Measurements from ENCODE around the gene MAD1L1. TPM values are rescaled to one million over a fixed set of nuclear protein-coding genes. Genes with fewer than 3 reads are reported as not detected.

MAD1L1 gene
- total RNA-seq, 1 experiment from 2014 or later: 38.5 TPM

DNA sequence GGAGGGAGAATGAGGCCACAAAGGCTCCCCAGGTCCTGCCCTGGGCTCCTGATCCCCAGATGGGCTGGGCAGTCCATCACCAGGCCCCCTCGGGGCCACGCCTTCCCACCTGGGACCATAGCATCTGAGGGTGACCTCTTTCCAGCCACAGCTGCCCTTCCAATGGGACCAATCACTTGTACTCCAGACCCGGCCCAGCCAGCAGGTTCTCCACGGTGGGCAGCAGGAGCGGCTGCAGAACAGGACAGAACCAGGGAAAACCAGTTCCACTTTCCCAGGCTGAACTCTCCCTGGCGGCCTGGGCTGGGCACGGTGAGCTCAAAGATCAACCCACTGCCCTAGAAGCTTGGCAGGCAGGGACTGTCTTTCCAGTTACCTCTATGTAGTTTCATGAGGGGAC is 257.6 kb downstream of the MAD1L1 start:
- H2AFZ ChIP-seq (ENCODE audit: low read depth, low read length, poor library complexity, severe bottlenecking): no peak overlapping the region
- no peak overlapping the region for H3K4me2 ChIP-seq (ENCODE audit: low read length)
- TF ChIP-seq SP1 (IDR thresholded peaks at IDR 0.05; ENCODE audit: low read depth) (no peak), EZH2phosphoT487 (IDR thresholded peaks at IDR 0.05; ENCODE audit: borderline replicate concordance) (no peak), SIN3A (IDR thresholded peaks at IDR 0.05; ENCODE audit: low read depth) (no peak), EZH2 (IDR thresholded peaks at IDR 0.05) (no peak), TCF7L2 (IDR thresholded peaks at IDR 0.05; ENCODE audit: borderline replicate concordance, extremely low read depth, insufficient read depth, insufficient read length) (no peak)
- TF ChIP-seq, protein P1, sequence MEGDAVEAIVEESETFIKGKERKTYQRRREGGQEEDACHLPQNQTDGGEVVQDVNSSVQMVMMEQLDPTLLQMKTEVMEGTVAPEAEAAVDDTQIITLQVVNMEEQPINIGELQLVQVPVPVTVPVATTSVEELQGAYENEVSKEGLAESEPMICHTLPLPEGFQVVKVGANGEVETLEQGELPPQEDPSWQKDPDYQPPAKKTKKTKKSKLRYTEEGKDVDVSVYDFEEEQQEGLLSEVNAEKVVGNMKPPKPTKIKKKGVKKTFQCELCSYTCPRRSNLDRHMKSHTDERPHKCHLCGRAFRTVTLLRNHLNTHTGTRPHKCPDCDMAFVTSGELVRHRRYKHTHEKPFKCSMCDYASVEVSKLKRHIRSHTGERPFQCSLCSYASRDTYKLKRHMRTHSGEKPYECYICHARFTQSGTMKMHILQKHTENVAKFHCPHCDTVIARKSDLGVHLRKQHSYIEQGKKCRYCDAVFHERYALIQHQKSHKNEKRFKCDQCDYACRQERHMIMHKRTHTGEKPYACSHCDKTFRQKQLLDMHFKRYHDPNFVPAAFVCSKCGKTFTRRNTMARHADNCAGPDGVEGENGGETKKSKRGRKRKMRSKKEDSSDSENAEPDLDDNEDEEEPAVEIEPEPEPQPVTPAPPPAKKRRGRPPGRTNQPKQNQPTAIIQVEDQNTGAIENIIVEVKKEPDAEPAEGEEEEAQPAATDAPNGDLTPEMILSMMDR (IDR thresholded peaks at IDR 0.05 in 2 of 3, conservative IDR thresholded peaks at IDR 0.05 in 1 of 3; ENCODE audit: borderline replicate concordance in 1 of 3, insufficient read depth in 1 of 3, low read depth in 2 of 3, low read length in 2 of 3): no peak
- ATAC-seq (no peak), DNase-seq (ENCODE audit: low read depth, low spot score) (no peak)
- no peaks in the 10 kb centered on the region for H3K4me1 ChIP-seq (ENCODE audit: control insufficient read depth in 1 of 2, insufficient read depth in 2 of 2, low read length in 2 of 2)
- no peaks in the 10 kb centered on the region for H3K36me3 ChIP-seq (ENCODE audit: control insufficient read depth in 1 of 2, insufficient read depth in 2 of 2, low read length in 2 of 2)
- BruUV-seq (replicated peaks): no TSS peak
- H3K27me3 ChIP-seq (ENCODE audit: insufficient read depth, low read length): no peaks in the 10 kb centered on the region
- no peaks in the 10 kb centered on the region for H4K20me1 ChIP-seq (ENCODE audit: insufficient read depth)
- ChIA-PET CTCF (no interaction called here), POLR2A (no interaction called here), RAD21 (ENCODE audit: low non-redundant PET in 1 of 2, low total read pairs in 2 of 2, uncharacterized antibody in 2 of 2, unreplicated experiment in 2 of 2) (no interaction called here)
- no peaks in the 10 kb centered on the region for H3K79me2 ChIP-seq (ENCODE audit: insufficient read depth, low read length)
- no peak overlapping the region for H3K9ac ChIP-seq (ENCODE audit: low read length)
- no peaks in the 10 kb centered on the region for H3K9me3 ChIP-seq (ENCODE audit: control insufficient read depth in 1 of 2, insufficient read depth in 1 of 2, low read depth in 1 of 2, low read length in 2 of 2)
- intact Hi-C loops (cut with micrococcal nuclease): no loop called here
- H3K9me2 ChIP-seq (ENCODE audit: insufficient read depth): no peaks in the 10 kb centered on the region
- H3K4me3 ChIP-seq (replicated peaks in 1 of 2; ENCODE audit: low read depth in 1 of 2, low read length in 2 of 2): no peak overlapping the region
- H3K27ac ChIP-seq (ENCODE audit: low read depth, low read length): no peak overlapping the region

DNA sequence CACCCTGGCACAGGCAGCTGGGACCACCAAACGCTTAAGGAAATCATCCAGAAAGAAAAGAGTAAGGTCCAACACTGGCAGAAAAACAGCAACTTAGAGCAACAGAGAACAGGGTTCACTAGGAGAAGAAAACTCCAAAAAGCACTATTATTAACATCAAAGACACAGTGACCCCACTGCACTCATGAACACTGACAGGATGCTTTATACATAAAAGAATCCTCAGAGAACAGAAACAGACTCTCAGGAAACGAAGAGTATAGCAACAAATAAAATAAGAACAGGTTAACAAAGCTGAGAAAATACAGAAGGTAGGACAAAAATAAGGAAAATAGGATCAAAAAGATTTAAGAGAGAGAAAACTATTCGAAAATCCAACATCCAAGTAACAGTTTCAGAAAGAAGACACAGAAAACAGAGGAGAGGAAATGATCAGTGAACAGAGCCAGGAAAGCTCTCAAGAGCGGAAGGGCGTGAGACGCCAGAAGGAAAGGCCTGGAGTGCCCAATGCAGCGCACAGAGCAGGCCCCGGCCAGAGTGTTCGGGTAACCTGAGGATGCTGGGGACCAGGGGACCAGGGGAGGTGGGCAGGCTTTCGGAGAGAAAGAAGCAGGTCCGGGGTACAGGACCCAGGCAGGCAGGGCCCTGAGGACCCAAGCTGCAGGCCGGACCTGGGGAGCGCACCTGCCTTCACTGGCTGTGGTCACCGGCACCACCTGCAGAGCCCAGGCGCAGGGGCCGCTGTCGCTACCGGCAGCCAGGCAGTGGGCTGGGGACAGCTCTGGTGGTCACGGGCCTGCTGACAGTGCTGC is 258.2 kb downstream of the MAD1L1 start:
- intact Hi-C loops (cut with micrococcal nuclease): no loop called here
- no peaks in the 10 kb centered on the region for H3K36me3 ChIP-seq (ENCODE audit: control insufficient read depth in 1 of 2, insufficient read depth in 2 of 2, low read length in 2 of 2)
- no TSS peak for BruUV-seq (replicated peaks)

More for the DNA sequence above, 258.2 kb downstream of the MAD1L1 start:
- Histone ChIP-seq H2AFZ (ENCODE audit: low read depth, low read length, poor library complexity, severe bottlenecking) (no peak overlapping the region), H3K9me3 (ENCODE audit: control insufficient read depth in 1 of 2, insufficient read depth in 1 of 2, low read depth in 1 of 2, low read length in 2 of 2) (no peaks in the 10 kb centered on the region), H3K27ac (ENCODE audit: low read depth, low read length) (no peak overlapping the region), H3K9ac (ENCODE audit: low read length) (no peak overlapping the region), H4K20me1 (ENCODE audit: insufficient read depth) (no peaks in the 10 kb centered on the region), H3K4me3 (replicated peaks in 1 of 2; ENCODE audit: low read depth in 1 of 2, low read length in 2 of 2) (no peak overlapping the region), H3K79me2 (ENCODE audit: insufficient read depth, low read length) (no peaks in the 10 kb centered on the region), H3K4me1 (ENCODE audit: control insufficient read depth in 1 of 2, insufficient read depth in 2 of 2, low read length in 2 of 2) (no peaks in the 10 kb centered on the region), H3K9me2 (ENCODE audit: insufficient read depth) (no peaks in the 10 kb centered on the region), H3K4me2 (ENCODE audit: low read length) (no peak overlapping the region), H3K27me3 (ENCODE audit: insufficient read depth, low read length) (no peaks in the 10 kb centered on the region)
- RAD21 ChIA-PET (ENCODE audit: low non-redundant PET in 1 of 2, low total read pairs in 2 of 2, uncharacterized antibody in 2 of 2, unreplicated experiment in 2 of 2): no interaction called here
- TF ChIP-seq SRF (IDR thresholded peaks at IDR 0.05; ENCODE audit: low read depth) (no peak), JUND (IDR thresholded peaks at IDR 0.05) (no peak), FOSL1 (IDR thresholded peaks at IDR 0.05; ENCODE audit: low read depth) (no peak), CEBPB (IDR thresholded peaks at IDR 0.05; ENCODE audit: low read depth) (no peak), EZH2 (IDR thresholded peaks at IDR 0.05) (no peak), ZFX (IDR thresholded peaks at IDR 0.05) (no peak), YY1 (IDR thresholded peaks at IDR 0.05; ENCODE audit: extremely low read depth, insufficient replicate concordance, low read depth, low read length) (no peak), EZH2phosphoT487 (IDR thresholded peaks at IDR 0.05; ENCODE audit: borderline replicate concordance) (no peak)
- TF ChIP-seq, protein P2, sequence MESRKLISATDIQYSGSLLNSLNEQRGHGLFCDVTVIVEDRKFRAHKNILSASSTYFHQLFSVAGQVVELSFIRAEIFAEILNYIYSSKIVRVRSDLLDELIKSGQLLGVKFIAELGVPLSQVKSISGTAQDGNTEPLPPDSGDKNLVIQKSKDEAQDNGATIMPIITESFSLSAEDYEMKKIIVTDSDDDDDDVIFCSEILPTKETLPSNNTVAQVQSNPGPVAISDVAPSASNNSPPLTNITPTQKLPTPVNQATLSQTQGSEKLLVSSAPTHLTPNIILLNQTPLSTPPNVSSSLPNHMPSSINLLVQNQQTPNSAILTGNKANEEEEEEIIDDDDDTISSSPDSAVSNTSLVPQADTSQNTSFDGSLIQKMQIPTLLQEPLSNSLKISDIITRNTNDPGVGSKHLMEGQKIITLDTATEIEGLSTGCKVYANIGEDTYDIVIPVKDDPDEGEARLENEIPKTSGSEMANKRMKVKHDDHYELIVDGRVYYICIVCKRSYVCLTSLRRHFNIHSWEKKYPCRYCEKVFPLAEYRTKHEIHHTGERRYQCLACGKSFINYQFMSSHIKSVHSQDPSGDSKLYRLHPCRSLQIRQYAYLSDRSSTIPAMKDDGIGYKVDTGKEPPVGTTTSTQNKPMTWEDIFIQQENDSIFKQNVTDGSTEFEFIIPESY (IDR thresholded peaks at IDR 0.05; ENCODE audit: extremely low read depth, insufficient replicate concordance, low read length): no peak
- TF ChIP-seq, protein P1 (IDR thresholded peaks at IDR 0.05 in 2 of 3, conservative IDR thresholded peaks at IDR 0.05 in 1 of 3; ENCODE audit: borderline replicate concordance in 1 of 3, insufficient read depth in 1 of 3, low read depth in 2 of 3, low read length in 2 of 3): no peak
- CTCF ChIA-PET: no interaction called here
- ATAC-seq: no peak
- POLR2A ChIA-PET: no interaction called here
- DNase-seq (ENCODE audit: low read depth, low spot score): no peak
